IMR-90 (cell line): ENCODE results near the gene ERP29.

Source experiments
- BHLHE40 ChIP-seq: fragments of 150-350 bp; IDR thresholded peaks from 2 replicates; pipeline ENCODE4 v1.6.1; 2016; ENCODE audit warnings: mild to moderate bottlenecking, low read depth, low read length
- CEBPB ChIP-seq: IDR thresholded peaks from 2 replicates; pipeline ENCODE4 v1.6.1; 2012; ENCODE audit warnings: low read depth, low read length, improper control_type of control experiment
- CTCF ChIP-seq: conservative IDR thresholded peaks from 2 replicates; pipeline ENCODE4 v1.5.1; 2012; ENCODE audit warnings: mild to moderate bottlenecking, low read depth, low read length, improper control_type of control experiment
- ELK1 ChIP-seq: fragments of 150-350 bp; IDR thresholded peaks from 2 replicates; pipeline ENCODE4 v1.6.1; 2016; ENCODE audit warnings: low read depth, mild to moderate bottlenecking, low read length, moderate library complexity, borderline replicate concordance
- FOS ChIP-seq: fragments of 150-350 bp; IDR thresholded peaks from 2 replicates; pipeline ENCODE4 v1.6.1; 2016; ENCODE audit warnings: low read depth, low read length
- MAZ ChIP-seq: IDR thresholded peaks from 2 replicates; pipeline ENCODE4 v1.6.1; 2012; ENCODE audit warnings: low read depth, mild to moderate bottlenecking, low read length, improper control_type of control experiment, moderate library complexity, borderline replicate concordance
- MXI1 ChIP-seq: IDR thresholded peaks from 2 replicates; pipeline ENCODE4 v1.6.1; 2012; ENCODE audit warnings: low read depth, mild to moderate bottlenecking, low read length, moderate library complexity, borderline replicate concordance
- NFE2L2 ChIP-seq: fragments of 150-350 bp; IDR thresholded peaks from 2 replicates; pipeline ENCODE4 v1.6.1; 2016; ENCODE audit warnings: low read depth, mild to moderate bottlenecking, low read length
- POLR2A ChIP-seq: IDR thresholded peaks from 2 replicates; pipeline ENCODE4 v1.6.1; 2012; ENCODE audit warnings: mild to moderate bottlenecking, low read depth, low read length
- RAD21 ChIP-seq: IDR thresholded peaks from 2 replicates; pipeline ENCODE4 v1.6.1; 2012; ENCODE audit warnings: low read length, improper control_type of control experiment
- RCOR1 ChIP-seq: IDR thresholded peaks from 2 replicates; pipeline ENCODE4 v1.6.1; 2012; ENCODE audit warnings: mild to moderate bottlenecking, low read length, improper control_type of control experiment; ENCODE audit not compliant: insufficient replicate concordance
- RFX5 ChIP-seq: IDR thresholded peaks from 2 replicates; pipeline ENCODE4 v1.8.0; 2012; ENCODE audit warnings: low read depth, mild to moderate bottlenecking, low read length, moderate library complexity
- USF2 ChIP-seq: fragments of 150-350 bp; IDR thresholded peaks from 2 replicates; pipeline ENCODE4 v1.6.1; 2017; ENCODE audit warnings: mild to moderate bottlenecking, antibody characterized with exemption, low read length, low read depth

GRCh38 chr12:112023759-112024396, 10.7 kb downstream of the ERP29 start:
- no peak for TF ChIP-seq CTCF
- no peak for TF ChIP-seq POLR2A
- TF ChIP-seq BHLHE40 = no peak
- no peak for TF ChIP-seq MXI1
- no peak for TF ChIP-seq RAD21
- no peak for TF ChIP-seq USF2
- no peak for TF ChIP-seq ELK1
- TF ChIP-seq RCOR1 = no peak
- TF ChIP-seq FOS = no peak
- no peak for TF ChIP-seq MAZ
- no peak for TF ChIP-seq RFX5
- no peak for TF ChIP-seq NFE2L2
- no peak for TF ChIP-seq CEBPB
